Heart left ventricle (tissue), 16 donors: Measurements from ENCODE around the gene RSU1. TPM values are rescaled to one million over a fixed set of nuclear protein-coding genes. Genes with fewer than 3 reads are reported as not detected.
"Not testable (repeated sequence)": the region's sequence is repeated elsewhere in the genome, so short reads cannot be mapped to it uniquely, and the experiment has no call there.

Experiments
- ATAC-seq, 4 donors: fragments of 200-7000 bp; cut with Tn5 transposase; one replicate each; pipeline ENCODE4 v1.9.1; 2020 to 2022; ENCODE audit warnings: moderate library complexity in 4 of 4, mild to moderate bottlenecking in 3 of 4, moderate number of reproducible peaks in 1 of 4
- DNase-seq, 5 donors: peaks; one replicate each; pipeline ENCODE4 v3.0.0-alpha.2; 2020
- H3K27ac ChIP-seq, 12 donors: fragments of 200-600 bp; sonication (generic) in 4 of 12; one replicate each; pipeline versions ENCODE4 v1.5.0 to v1.8.0; 2016 to 2022; ENCODE audit warnings: mild to moderate bottlenecking in 2 of 12
- H3K27me3 ChIP-seq, 9 donors: fragments of 200-600 bp; sonication (generic) in 2 of 9; one replicate each; pipeline versions ENCODE4 v1.5.1 to v1.8.0; 2016 to 2022; ENCODE audit warnings: mild to moderate bottlenecking in 3 of 9
- H3K36me3 ChIP-seq, 9 donors: fragments of 200-600 bp; sonication (generic) in 2 of 9; one replicate each; pipeline versions ENCODE4 v1.5.0 to v1.8.0; 2018 to 2022; ENCODE audit warnings: mild to moderate bottlenecking in 2 of 9
- H3K4me1 ChIP-seq, 12 donors: fragments of 200-600 bp; sonication (generic) in 4 of 12; one replicate each; pipeline versions ENCODE4 v1.5.0 to v1.8.0; 2016 to 2022; ENCODE audit warnings: mild to moderate bottlenecking in 3 of 12
- H3K4me3 ChIP-seq, 12 donors: fragments of 200-600 bp; sonication (generic) in 4 of 12; one replicate each; pipeline versions ENCODE4 v1.5.0 to v1.8.0; 2017 to 2022; ENCODE audit warnings: mild to moderate bottlenecking in 9 of 12, moderate library complexity in 4 of 12
- H3K9me3 ChIP-seq, 12 donors: fragments of 200-600 bp; sonication (generic) in 4 of 12; one replicate each; pipeline versions ENCODE4 v1.5.0 to v1.8.0; 2016 to 2022; ENCODE audit warnings: mild to moderate bottlenecking in 1 of 12
- POLR2A ChIP-seq, 2 donors: fragments of 450-650 bp; IDR thresholded peaks; one replicate each; pipeline ENCODE4 v1.6.1; 2017; ENCODE audit warnings: antibody characterized with exemption in 2 of 2, mild to moderate bottlenecking in 2 of 2, moderate library complexity in 2 of 2
- WGBS, 4 donors: extraction: QIAGEN DNeasy Blood & Tissue Kit in 2 of 4; methylation state at CpG; one replicate each; pipeline versions ENCODE4 v1.1.5 to v1.1.7; 2013 to 2018; 5-methylcytosine and 5-hydroxymethylcytosine counted together
- intact Hi-C, 10 donors: fragments of 100-400 bp; cut with DNase I; formaldehyde crosslinking; loops; one replicate each; pipeline versions ENCODE4 v1.11.1 to v1.14.2; 2022
- polyA plus RNA-seq, 2 donors: library from polyadenylated mRNA; stranded (reverse); fragments of 200-250 nt; gene quantifications; one replicate each; pipeline ENCODE4 v1.2.3, GENCODE V29; 2013
- total RNA-seq, 9 donors: library from RNA; depleted of rRNA in 2 of 9; stranded (reverse); fragments of >200 nt in 2 of 9; fragmentation: NEBNext Ultra II Directional in 3 of 9; extraction: Animal tissue kit (Norgen Biotek cat#: 25700) in 3 of 9; gene quantifications; one replicate each; pipeline versions ENCODE4 v1.1.0 to v1.2.4, GENCODE V29; 2016 to 2023
- TF ChIP-seq, protein P1 (sequence below), 12 donors: fragments of 200-600 bp; sonication (generic) in 4 of 12; IDR thresholded peaks; one replicate each; pipeline versions ENCODE4 v1.5.0 to v1.8.0; 2018 to 2022; ENCODE audit warnings: antibody characterized with exemption in 12 of 12, mild to moderate bottlenecking in 5 of 12
- donor health status: ischemic (EF 13 %, LVEDD 7.1; RV severe dilation, severe dysfunction).
- donor health status: healthy with polysubstance abuse.
- donor health status: DM: no; HTN: yes; CAD: no.
- donor health status: DM: no; HTN: no; CAD: no.
- donor health status: ischemic (EF 25% LVEDD 6.9; RV normal size, moderate dysfunction).
- donor health status: ischemic (EF 25% LVEDD 5.7; RV mildly dilated, moderate dysfunction).
- donor health status: healthy.
- donor health status: DM: yes; HTN: yes; CAD: no.
- donor health status: ischemic (EF 35%, LVEDD 5.7; RV mildly dilated, moderate dysfunction).
- donor health status: nonischemic (EF 11% LVEDD 7.7; RV severe dilation, severe dysfunction).
- donor health status: DM: yes; HTN: yes; CAD: no.
- donor health status: PGD.
- donor health status: ischemic (EF 29% LVEDD 5.4; RV normal size, mild dysfunction).
- donor health status: nonischemic (EF 23%, LVEDD 6.1; RV moderate dilation, normal function).

RSU1 gene
- total and polyA plus RNA-seq, 11 donors, result 29.6 to 84.1 (median 53.0) TPM

DNA sequence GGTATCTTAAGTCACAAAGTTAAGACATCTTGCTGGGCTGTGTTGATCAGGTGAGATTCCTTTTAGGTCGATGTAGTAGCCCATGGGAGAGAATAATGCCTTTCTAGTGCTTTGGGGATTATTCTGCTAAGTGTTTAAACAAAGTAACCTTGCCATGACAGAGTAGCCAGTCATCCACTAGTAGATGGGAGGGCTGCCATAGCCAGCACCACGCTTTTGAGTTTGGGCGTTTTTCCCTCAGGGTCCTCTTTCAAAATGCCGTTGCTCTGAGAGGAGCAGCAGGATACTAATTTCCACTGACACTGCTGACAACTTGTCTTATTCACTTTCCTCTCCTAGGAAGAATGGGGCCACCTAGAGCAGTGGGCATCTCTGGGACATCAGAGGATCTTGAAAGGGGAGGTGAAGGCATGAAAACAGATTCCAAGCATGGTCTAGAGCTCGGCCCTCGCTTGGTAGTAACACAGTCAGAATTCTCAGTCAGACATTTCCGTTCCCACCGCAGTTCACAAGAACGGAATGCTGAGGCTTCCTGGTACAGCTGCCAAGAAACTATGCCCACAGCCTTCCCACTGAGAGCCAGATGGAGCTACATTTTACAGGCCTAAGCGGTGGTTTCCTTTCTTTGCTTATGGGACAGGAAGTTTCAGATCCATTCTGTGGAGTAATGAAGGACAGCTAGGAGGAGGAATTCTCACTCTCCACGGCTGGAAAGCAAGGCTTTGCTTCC, 15.3 kb upstream of the RSU1 start:
- DNase-seq (peak in 3 of 5 donors; percentile 27 to 50 (median 43)), ATAC-seq (peak in 3 of 4 donors; percentile 28 to 62 (median 56))
- peak overlapping the region in 11 of 12 donors; percentile 2 to 77 (median 55) for H3K27ac ChIP-seq
- H3K9me3 ChIP-seq, result no peaks in the 10 kb centered on the region
- H3K4me3 ChIP-seq, result no peak overlapping the region
- H3K4me1 ChIP-seq, result peaks cover 0 to 28% (median 16%) of the 10 kb centered on the region in 12 donors
- no peaks in the 10 kb centered on the region for H3K36me3 ChIP-seq
- no peaks in the 10 kb centered on the region for H3K27me3 ChIP-seq
- intact Hi-C loops, result no loop called here
- TF ChIP-seq POLR2A (IDR thresholded peaks at IDR 0.05), result no peak
- TF ChIP-seq, protein P1, sequence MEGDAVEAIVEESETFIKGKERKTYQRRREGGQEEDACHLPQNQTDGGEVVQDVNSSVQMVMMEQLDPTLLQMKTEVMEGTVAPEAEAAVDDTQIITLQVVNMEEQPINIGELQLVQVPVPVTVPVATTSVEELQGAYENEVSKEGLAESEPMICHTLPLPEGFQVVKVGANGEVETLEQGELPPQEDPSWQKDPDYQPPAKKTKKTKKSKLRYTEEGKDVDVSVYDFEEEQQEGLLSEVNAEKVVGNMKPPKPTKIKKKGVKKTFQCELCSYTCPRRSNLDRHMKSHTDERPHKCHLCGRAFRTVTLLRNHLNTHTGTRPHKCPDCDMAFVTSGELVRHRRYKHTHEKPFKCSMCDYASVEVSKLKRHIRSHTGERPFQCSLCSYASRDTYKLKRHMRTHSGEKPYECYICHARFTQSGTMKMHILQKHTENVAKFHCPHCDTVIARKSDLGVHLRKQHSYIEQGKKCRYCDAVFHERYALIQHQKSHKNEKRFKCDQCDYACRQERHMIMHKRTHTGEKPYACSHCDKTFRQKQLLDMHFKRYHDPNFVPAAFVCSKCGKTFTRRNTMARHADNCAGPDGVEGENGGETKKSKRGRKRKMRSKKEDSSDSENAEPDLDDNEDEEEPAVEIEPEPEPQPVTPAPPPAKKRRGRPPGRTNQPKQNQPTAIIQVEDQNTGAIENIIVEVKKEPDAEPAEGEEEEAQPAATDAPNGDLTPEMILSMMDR (IDR thresholded peaks at IDR 0.05), result no peak
- 48 to 57% (median 52%) methylated on average over 11 of the region's 11 CpGs for WGBS, 4 donors

DNA sequence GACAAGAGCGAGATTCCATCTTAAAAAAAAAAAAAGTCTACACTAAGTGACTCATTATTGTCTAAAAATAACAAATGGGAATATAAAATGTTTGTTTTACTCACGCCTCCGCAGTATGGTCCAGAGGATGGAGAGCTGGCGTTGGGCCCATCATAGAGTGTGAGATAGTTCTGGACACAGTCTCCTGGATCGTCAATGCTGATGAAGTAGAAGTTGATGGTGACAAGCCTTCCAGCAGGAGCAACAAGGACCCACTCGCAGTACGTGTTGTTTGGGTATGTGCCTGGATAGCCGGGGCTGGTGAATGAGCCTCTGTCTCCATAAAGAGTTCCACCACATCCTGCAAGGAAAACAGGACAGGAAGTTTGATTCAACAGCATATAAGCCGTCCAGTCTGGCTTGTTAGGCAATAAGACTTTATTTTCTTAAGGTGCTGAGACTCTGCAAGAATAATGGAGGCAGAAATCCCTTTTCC, 11.5 kb upstream of the RSU1 start:
- H3K36me3 ChIP-seq, result no peaks in the 10 kb centered on the region
- TF ChIP-seq POLR2A (IDR thresholded peaks at IDR 0.05), result no peak
- TF ChIP-seq, protein P1 (IDR thresholded peaks at IDR 0.05), result no peak
- H3K27ac ChIP-seq, result peak overlapping the region in 11 of 12 donors; percentile 26 to 75 (median 42)
- intact Hi-C loops, result loop anchor here in 4 of 10 donors (5.0 kb wide), 2 partner anchors 429 to 604 kb away; no protein-coding TSS in a partner anchor
- peaks cover 0 to 31% (median 16%) of the 10 kb centered on the region in 12 donors for H3K4me1 ChIP-seq
- WGBS, 4 donors, result 33 to 48% (median 43%) methylated on average over 9 of the region's 9 CpGs
- H3K4me3 ChIP-seq, result peak overlapping the region in 3 of 12 donors; percentile 1 to 37 (median 17)
- H3K9me3 ChIP-seq, result no peaks in the 10 kb centered on the region
- peak; percentile 34 to 81 (median 74) for ATAC-seq
- peak in 4 of 5 donors; percentile 51 to 67 (median 58) for DNase-seq
- H3K27me3 ChIP-seq, result no peaks in the 10 kb centered on the region

DNA sequence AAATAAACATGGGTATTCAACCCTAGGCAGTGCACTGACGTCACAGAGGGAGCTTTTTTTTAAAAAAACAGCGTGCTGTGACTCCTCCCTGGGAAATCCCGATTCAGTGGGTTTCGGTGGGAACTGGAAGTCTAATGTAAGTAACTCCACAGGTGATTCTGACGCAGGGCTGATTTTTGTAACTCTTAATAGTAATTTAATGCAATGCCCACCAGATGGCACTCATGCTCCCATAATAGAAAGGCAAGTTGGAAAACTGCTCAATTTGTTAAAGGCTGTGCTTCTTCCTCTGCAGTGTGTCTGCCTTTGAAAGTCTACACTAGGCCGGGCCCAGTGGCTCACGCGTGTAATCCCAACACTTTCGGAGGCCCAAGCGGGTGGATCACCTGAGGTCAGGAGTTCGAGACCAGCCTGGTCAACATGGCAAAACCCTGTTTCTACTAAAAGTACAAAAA, 10.9 kb upstream of the RSU1 start:
- peak in 4 of 5 donors; percentile 46 to 55 (median 53) for DNase-seq
- Histone ChIP-seq H3K4me1 (peaks cover 0 to 29% (median 13%) of the 10 kb centered on the region in 12 donors), H3K9me3 (peaks cover 0 to under 1% (median 0%) of the 10 kb centered on the region in 12 donors), H3K27ac (peak overlapping the region in 10 of 12 donors; percentile 25 to 75 (median 49)), H3K36me3 (no peaks in the 10 kb centered on the region), H3K4me3 (peak overlapping the region in 5 of 12 donors; percentile 1 to 38 (median 17)), H3K27me3 (no peaks in the 10 kb centered on the region)
- peak; percentile 74 to 82 (median 80) for ATAC-seq
- TF ChIP-seq, protein P1 (IDR thresholded peaks at IDR 0.05), result peak; percentile 51 to 74 (median 64)
- no peak for TF ChIP-seq POLR2A (IDR thresholded peaks at IDR 0.05)
- intact Hi-C loops, result loop anchor here in 4 of 10 donors (5.0 kb wide), 2 partner anchors 429 to 604 kb away; no protein-coding TSS in a partner anchor
- 11 to 15% (median 13%) methylated on average over 11 of the region's 11 CpGs for WGBS, 4 donors

DNA sequence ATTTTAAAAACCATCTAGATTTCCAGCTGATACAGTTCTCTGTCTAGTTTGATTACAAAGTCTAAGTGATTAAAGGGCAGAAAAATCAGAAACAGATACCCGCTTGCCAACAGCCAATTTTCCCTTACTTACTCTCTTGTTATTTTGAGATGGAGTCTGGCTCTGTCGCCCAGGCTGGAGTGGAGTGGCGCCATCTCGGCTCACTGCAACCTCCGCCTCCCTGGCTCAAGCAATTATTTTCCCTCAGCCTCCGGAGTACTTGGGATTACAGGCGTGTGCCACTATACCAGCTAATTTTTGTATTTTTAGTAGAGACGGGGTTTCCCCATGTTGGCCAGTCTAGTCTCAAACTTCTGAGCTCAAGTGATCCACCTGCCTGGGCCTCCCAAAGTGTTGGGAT, 10.2 kb upstream of the RSU1 start:
- H3K27me3 ChIP-seq, DNase-seq, H3K9me3 ChIP-seq, H3K36me3 ChIP-seq: not testable (repeated sequence)
- Histone ChIP-seq H3K4me3 (peak overlapping the region in 4 of 12 donors; percentile 14 to 38 (median 27)), H3K27ac (peak overlapping the region in 2 of 12 donors; percentile 8 to 75), H3K4me1 (peaks cover 0 to 22% (median 9%) of the 10 kb centered on the region in 12 donors)
- intact Hi-C loops, result loop anchor here in 5 of 10 donors (1.0 to 5.0 kb wide), 3 partner anchors 430 to 605 kb away; no protein-coding TSS in a partner anchor
- WGBS, 4 donors, result 61 to 66% (median 63%) methylated on average over 8 of the region's 8 CpGs
- ATAC-seq, result peak in 1 of 4 donors; percentile 26
